Bronchial epithelial cell (primary cell): Measurements from ENCODE around the gene CD19. TPM values are rescaled to one million over a fixed set of nuclear protein-coding genes. Genes with fewer than 3 reads are reported as not detected.
A peak's percentile ranks its signal among the peaks of the same experiment; 100 is the strongest.

Experiments used
- DNase-seq: peaks from one replicate; pipeline ENCODE4 v3.0.0-alpha.2; 2010; ENCODE audit warnings: low read depth
- FAIRE-seq: peaks from 2 replicates; lab custom pipeline; 2011; peaks lifted over from hg19 to GRCh38; lab: Jason Lieb, UNC
- H3K27me3 ChIP-seq: 2 replicates; pipeline ENCODE4 v1.5.1; 2011; ENCODE audit warnings: low read length; ENCODE audit not compliant: control insufficient read depth, insufficient read depth
- H3K36me3 ChIP-seq: 2 replicates; pipeline ENCODE4 v1.5.1; 2011; ENCODE audit warnings: low read length; ENCODE audit not compliant: control insufficient read depth, insufficient read depth
- H3K4me3 ChIP-seq: 2 replicates; pipeline ENCODE4 v1.5.1; 2011; ENCODE audit warnings: mild to moderate bottlenecking, low read depth, low read length, control low read depth
- total RNA-seq: library from RNA; depleted of rRNA; stranded (reverse); fragments of >200 nt; gene quantifications from 2 replicates; pipeline ENCODE4 v1.2.1, GENCODE V29; 2014
- TF ChIP-seq, protein P1 (sequence below): IDR thresholded peaks from 2 replicates; pipeline ENCODE4 v1.5.1; 2011; ENCODE audit warnings: mild to moderate bottlenecking, moderate library complexity, low read length, control low read depth, inconsistent platforms; ENCODE audit not compliant: insufficient read depth, severe bottlenecking

Gene CD19
- total RNA-seq, 1 donor from 2014 or later, result not detected

GRCh38 chr16:28985211-28986041 lies 53.7 kb downstream of the CD19 start:
- Histone ChIP-seq H3K4me3 (no peak overlapping the region), H3K36me3 (peaks cover 23% of the 10 kb centered on the region), H3K27me3 (no peaks in the 10 kb centered on the region)
- TF ChIP-seq, protein P1, sequence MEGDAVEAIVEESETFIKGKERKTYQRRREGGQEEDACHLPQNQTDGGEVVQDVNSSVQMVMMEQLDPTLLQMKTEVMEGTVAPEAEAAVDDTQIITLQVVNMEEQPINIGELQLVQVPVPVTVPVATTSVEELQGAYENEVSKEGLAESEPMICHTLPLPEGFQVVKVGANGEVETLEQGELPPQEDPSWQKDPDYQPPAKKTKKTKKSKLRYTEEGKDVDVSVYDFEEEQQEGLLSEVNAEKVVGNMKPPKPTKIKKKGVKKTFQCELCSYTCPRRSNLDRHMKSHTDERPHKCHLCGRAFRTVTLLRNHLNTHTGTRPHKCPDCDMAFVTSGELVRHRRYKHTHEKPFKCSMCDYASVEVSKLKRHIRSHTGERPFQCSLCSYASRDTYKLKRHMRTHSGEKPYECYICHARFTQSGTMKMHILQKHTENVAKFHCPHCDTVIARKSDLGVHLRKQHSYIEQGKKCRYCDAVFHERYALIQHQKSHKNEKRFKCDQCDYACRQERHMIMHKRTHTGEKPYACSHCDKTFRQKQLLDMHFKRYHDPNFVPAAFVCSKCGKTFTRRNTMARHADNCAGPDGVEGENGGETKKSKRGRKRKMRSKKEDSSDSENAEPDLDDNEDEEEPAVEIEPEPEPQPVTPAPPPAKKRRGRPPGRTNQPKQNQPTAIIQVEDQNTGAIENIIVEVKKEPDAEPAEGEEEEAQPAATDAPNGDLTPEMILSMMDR, result no peak
- DNase-seq (no peak), FAIRE-seq (no peak)

DNA sequence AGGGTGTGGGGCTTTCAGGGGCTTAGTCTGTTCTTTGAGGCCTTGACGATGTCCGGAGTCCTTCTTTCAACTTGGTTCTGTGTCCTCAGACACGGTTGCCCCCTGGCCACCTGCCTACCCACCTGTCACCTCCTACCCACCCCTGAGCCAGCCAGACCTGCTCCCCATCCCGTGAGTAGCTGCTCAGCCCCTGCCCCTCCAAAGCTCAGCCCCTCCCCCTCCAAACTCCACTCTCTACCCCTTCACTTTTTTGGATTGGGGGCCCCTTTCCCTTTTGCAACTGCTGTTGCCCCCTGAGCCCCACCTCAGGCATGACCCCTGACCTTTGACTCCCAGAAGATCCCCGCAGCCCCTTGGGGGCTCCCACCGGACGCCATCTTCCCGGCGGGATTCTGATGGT lies 54.3 kb downstream of the CD19 start:
- TF ChIP-seq, protein P1, result no peak
- H3K36me3 ChIP-seq, result peaks cover 21% of the 10 kb centered on the region
- no peaks in the 10 kb centered on the region for H3K27me3 ChIP-seq
- DNase-seq (no peak), FAIRE-seq (no peak)
- no peak overlapping the region for H3K4me3 ChIP-seq

GRCh38 chr16:28986492-28986891 lies 54.7 kb downstream of the CD19 start:
- no peak overlapping the region for H3K4me3 ChIP-seq
- FAIRE-seq, result peak; percentile 47

GRCh38 chr16:28987170-28987853 lies 55.5 kb downstream of the CD19 start:
- no peaks in the 10 kb centered on the region for H3K27me3 ChIP-seq
- no peak for DNase-seq
- peaks cover 14% of the 10 kb centered on the region for H3K36me3 ChIP-seq
- H3K4me3 ChIP-seq, result no peak overlapping the region
- FAIRE-seq, result no peak
- TF ChIP-seq, protein P1, result no peak

More at GRCh38 chr16:28986492-28986891, 54.7 kb downstream of the CD19 start:
- TF ChIP-seq, protein P1, result no peak
- no peaks in the 10 kb centered on the region for H3K27me3 ChIP-seq
- DNase-seq, result no peak
- peaks cover 20% of the 10 kb centered on the region for H3K36me3 ChIP-seq

Other genes with a start within 250 kb of the CD19 start
- gene EIF3C, start 220.5 kb upstream of the CD19 start, total RNA-seq, result 175 and 180 TPM in 2 replicates
- gene NPIPB9, start 180.2 kb upstream of the CD19 start, total RNA-seq, result 0.77 and 1.6 TPM in 2 replicates
- 27.4 and 35.7 TPM in 2 replicates for gene ATXN2L, start 109.0 kb upstream of the CD19 start, total RNA-seq
- 146 and 176 TPM in 2 replicates for gene TUFM, start 85.6 kb upstream of the CD19 start, total RNA-seq
- 4.2 and 6.7 TPM in 2 replicates for gene SH2B1, start 68.1 kb upstream of the CD19 start, total RNA-seq
- gene ATP2A1, start 53.5 kb upstream of the CD19 start, total RNA-seq, result under 0.01 and 0.13 TPM in 2 replicates
- 20.3 and 30.0 TPM in 2 replicates for gene RABEP2, start 6.7 kb upstream of the CD19 start, total RNA-seq
- gene NFATC2IP, start 19.0 kb downstream of the CD19 start, total RNA-seq, result 19.2 and 21.5 TPM in 2 replicates
- 20.8 and 21.4 TPM in 2 replicates for gene SPNS1, start 42.8 kb downstream of the CD19 start, total RNA-seq
- gene LAT, start 53.1 kb downstream of the CD19 start, total RNA-seq, result 0.38 and 0.53 TPM in 2 replicates